HG03175 (cell line): ENCODE results near the gene KRTAP5-11.
"Not testable (repeated sequence)": the region's sequence is repeated elsewhere in the genome, so short reads cannot be mapped to it uniquely, and the experiment has no call there.

ENCODE experiments used
- ATAC-seq: cut with Tn5 transposase; IDR thresholded peaks from one replicate; pipeline ENCODE4 v1.9.1; 2021; ENCODE audit warnings: mild to moderate bottlenecking, moderate library complexity; ENCODE audit not compliant: unreplicated experiment

Gene KRTAP5-11

DNA sequence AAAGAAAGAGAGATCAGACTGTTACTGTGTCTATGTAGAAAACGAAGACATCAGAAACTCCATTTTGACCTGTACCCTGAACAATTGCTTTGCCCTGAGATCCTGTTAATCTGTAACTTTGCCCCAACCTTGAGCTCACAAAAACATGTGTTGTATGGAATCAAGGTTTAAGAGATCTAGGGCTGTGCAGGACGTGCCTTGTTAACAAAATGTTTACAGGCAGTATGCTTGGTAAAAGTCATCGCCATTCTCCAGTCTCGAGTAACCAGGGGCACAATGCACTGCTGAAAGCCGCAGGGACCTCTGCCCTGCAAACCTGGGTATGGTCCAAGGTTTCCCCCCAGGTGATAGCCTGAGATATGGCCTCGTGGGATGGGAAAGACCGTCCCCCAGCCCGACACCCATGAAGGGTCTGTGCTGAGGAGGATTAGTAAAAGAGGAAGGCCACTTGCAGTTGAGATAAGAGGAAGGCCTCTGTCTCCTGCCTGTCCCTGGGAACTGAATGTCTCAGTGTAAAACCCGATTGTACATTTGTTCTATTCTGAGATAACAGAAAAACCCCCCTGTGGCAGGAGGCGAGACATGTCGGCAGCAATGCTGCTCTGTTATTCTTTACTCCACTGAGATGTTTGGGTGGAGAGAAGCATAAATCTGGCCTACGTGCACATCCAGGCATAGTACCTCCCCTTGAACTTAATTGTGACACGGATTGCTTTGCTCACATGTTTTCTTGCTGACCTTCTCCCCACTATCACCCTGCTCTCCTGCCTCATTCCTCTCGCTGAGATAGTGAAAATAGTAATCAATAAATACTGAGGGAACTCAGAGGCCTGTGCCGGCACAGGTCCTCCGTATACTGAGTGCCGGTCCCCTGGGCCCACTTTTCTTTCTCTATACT, 47.7 kb downstream of the KRTAP5-11 start:
- not testable (repeated sequence) for ATAC-seq

GRCh38 chr11:71532036-71532610, 50.6 kb downstream of the KRTAP5-11 start:
- ATAC-seq = no peak
